ENCODE results near the gene RHOG.

DNA sequence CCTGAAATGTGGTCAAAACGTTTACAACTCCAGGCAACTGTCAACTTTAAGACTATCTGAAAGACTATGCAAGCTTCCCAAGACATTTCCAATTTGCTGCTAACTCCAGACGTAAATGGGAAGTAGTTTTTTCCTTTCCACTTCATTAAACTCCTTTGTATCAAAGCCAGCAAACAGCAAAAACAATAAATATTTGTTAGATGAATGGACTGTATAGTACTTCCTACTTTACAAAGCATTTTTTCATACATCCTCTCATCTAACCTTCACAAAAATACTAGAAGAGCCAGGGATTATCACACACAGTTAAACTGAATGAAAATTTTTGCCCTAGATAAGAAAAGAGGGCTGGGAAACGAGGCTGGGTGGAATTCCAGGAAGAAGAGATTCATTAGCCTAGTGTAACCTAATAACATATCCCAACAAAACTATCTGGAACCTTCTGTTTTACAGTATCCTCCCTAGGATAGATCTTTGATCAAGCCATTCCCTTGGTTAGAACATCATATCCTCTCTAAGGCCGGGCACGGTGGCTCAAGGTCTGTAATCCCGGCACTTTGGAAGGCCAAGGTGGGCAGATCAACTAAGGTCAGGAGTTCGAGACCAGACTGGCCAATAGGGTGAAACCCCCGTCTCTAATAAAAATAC lies 53.9 kb downstream of the RHOG start:
- TF ChIP-seq POLR2A (IDR thresholded peaks at IDR 0.05; ENCODE audit: extremely low read depth, insufficient read length) (no peak), MYC (IDR thresholded peaks at IDR 0.05; ENCODE audit: low read depth, low read length) (no peak)
- TF ChIP-seq, protein P1, sequence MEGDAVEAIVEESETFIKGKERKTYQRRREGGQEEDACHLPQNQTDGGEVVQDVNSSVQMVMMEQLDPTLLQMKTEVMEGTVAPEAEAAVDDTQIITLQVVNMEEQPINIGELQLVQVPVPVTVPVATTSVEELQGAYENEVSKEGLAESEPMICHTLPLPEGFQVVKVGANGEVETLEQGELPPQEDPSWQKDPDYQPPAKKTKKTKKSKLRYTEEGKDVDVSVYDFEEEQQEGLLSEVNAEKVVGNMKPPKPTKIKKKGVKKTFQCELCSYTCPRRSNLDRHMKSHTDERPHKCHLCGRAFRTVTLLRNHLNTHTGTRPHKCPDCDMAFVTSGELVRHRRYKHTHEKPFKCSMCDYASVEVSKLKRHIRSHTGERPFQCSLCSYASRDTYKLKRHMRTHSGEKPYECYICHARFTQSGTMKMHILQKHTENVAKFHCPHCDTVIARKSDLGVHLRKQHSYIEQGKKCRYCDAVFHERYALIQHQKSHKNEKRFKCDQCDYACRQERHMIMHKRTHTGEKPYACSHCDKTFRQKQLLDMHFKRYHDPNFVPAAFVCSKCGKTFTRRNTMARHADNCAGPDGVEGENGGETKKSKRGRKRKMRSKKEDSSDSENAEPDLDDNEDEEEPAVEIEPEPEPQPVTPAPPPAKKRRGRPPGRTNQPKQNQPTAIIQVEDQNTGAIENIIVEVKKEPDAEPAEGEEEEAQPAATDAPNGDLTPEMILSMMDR (IDR thresholded peaks at IDR 0.05; ENCODE audit: low read depth, low read length): no peak
- TF ChIP-seq, protein P2, sequence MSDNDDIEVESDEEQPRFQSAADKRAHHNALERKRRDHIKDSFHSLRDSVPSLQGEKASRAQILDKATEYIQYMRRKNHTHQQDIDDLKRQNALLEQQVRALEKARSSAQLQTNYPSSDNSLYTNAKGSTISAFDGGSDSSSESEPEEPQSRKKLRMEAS (IDR thresholded peaks at IDR 0.05; ENCODE audit: low read depth, low read length): no peak
